ENCODE data around the gene FNBP1L.
A peak's percentile ranks its signal among the peaks of the same experiment; 100 is the strongest.

FNBP1L gene

DNA sequence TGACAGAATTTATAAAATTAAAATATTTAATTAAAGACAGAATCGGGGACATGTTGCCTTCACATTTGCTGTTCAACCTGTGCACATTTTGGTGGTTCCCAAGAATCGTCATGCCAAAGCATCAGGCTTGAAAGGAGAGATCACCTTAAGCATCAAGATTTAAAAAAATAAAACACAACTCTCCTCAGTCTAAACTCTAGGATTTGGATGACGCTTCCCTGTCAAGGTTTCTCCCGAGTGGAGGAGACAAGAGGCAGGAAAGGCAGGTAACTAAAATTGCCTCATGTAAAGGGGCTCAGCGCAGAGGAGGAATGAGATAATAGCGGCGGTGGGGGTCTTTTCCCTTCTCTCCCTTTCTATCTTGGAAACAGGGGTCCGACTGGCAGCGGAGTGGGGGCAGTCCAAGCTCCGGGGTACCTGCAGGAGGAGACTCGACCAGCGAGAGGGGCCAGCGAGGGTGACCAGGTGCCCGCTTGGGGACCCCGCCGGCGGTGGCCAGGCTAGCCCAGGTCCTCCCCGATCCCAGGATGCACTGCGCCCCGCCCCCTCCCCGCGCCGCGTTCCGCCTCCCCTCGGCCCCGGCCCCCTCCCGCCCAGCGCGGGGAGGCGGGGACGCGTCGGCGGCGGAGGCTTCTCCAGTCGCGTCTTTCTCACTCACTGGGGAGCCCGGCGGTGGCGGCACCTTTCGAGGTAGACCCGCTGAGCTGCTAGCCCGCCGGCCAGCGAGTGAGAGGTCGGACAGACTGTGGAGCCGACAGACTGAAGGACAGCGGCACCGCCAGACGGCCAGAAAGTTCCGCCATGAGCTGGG is at the start of gene FNBP1L:
TSS of gene FNBP1L (plus strand) at position 638 of the 811 bp plus-strand sequence. CDS start at position 802, 164 bp downstream.
- peak within 1 kb of the TSS; percentile 61 for H3K9ac ChIP-seq (ENCODE audit: low read length)

DNA sequence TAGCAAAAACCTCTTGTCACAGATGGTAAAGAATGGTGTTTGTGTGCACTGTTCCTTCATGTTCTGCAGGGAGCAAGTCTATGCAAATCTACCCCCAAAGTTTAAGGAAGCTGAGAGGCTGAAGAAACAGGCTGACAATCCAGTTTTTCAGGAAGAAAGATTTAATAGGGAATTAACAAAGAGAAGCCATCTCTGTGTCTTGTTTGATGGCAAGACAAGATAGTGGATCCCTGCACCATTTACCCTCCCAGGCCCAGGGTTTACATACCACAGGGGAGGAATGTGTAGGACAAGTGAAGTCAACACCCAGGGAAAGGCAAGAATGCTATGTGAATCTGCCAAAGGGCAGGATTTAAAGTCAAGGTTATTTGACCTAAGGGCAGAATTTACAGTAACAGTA is 48.1 kb upstream of the FNBP1L start:
- Histone ChIP-seq H4K20me1 (ENCODE audit: insufficient read depth, low read length) (no peaks in the 10 kb centered on the region), H3K9me3 (ENCODE audit: low read length) (no peaks in the 10 kb centered on the region), H3K9me2 (ENCODE audit: low read depth, low read length) (no peaks in the 10 kb centered on the region), H3K4me2 (ENCODE audit: low read length) (no peak overlapping the region), H3K79me2 (ENCODE audit: insufficient read depth, low read length) (no peaks in the 10 kb centered on the region), H3K36me3 (ENCODE audit: insufficient read depth, low read length) (no peaks in the 10 kb centered on the region), H3F3A (ENCODE audit: insufficient read depth, low read length) (no peaks in the 10 kb centered on the region), H2AFZ (ENCODE audit: low read length) (no peak overlapping the region), H3K9ac (ENCODE audit: low read length) (no peak overlapping the region), H3K4me1 (ENCODE audit: insufficient read depth, low read length, severe bottlenecking) (no peaks in the 10 kb centered on the region), H3K27ac (ENCODE audit: low read depth, low read length, poor library complexity, severe bottlenecking) (no peak overlapping the region), H3K27me3 (ENCODE audit: insufficient read depth, low read length) (no peaks in the 10 kb centered on the region), H3K4me3 (ENCODE audit: low read depth, low read length, poor library complexity, severe bottlenecking) (no peak overlapping the region)
- no peak for TF ChIP-seq EZH2 (IDR thresholded peaks at IDR 0.05; ENCODE audit: borderline replicate concordance, low read length)
- TF ChIP-seq, protein P1, sequence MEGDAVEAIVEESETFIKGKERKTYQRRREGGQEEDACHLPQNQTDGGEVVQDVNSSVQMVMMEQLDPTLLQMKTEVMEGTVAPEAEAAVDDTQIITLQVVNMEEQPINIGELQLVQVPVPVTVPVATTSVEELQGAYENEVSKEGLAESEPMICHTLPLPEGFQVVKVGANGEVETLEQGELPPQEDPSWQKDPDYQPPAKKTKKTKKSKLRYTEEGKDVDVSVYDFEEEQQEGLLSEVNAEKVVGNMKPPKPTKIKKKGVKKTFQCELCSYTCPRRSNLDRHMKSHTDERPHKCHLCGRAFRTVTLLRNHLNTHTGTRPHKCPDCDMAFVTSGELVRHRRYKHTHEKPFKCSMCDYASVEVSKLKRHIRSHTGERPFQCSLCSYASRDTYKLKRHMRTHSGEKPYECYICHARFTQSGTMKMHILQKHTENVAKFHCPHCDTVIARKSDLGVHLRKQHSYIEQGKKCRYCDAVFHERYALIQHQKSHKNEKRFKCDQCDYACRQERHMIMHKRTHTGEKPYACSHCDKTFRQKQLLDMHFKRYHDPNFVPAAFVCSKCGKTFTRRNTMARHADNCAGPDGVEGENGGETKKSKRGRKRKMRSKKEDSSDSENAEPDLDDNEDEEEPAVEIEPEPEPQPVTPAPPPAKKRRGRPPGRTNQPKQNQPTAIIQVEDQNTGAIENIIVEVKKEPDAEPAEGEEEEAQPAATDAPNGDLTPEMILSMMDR (IDR thresholded peaks at IDR 0.05; ENCODE audit: low read length): no peak

More for the DNA sequence above, at the start of gene FNBP1L:
- no peaks in the 10 kb centered on the region for H4K20me1 ChIP-seq (ENCODE audit: insufficient read depth, low read length)
- no peak within 1 kb of the TSS for H3K27ac ChIP-seq (ENCODE audit: low read depth, low read length, poor library complexity, severe bottlenecking)
- H3K36me3 ChIP-seq (ENCODE audit: insufficient read depth, low read length): no peaks in the 10 kb centered on the region
- peaks cover 5% of the 10 kb centered on the region; the same call in 1 of the 2 replicates for H3K27me3 ChIP-seq (ENCODE audit: insufficient read depth, low read length)
- H3K79me2 ChIP-seq (ENCODE audit: insufficient read depth, low read length): no peaks in the 10 kb centered on the region
- H3K4me3 ChIP-seq (ENCODE audit: low read depth, low read length, poor library complexity, severe bottlenecking): peak within 1 kb of the TSS; percentile 70
- peak within 1 kb of the TSS; percentile 90 for H3K4me2 ChIP-seq (ENCODE audit: low read length)
- no peaks in the 10 kb centered on the region for H3K9me2 ChIP-seq (ENCODE audit: low read depth, low read length)
- no peaks in the 10 kb centered on the region for H3F3A ChIP-seq (ENCODE audit: insufficient read depth, low read length)
- no peak for TF ChIP-seq EZH2 (IDR thresholded peaks at IDR 0.05; ENCODE audit: borderline replicate concordance, low read length)
- TF ChIP-seq, protein P1 (IDR thresholded peaks at IDR 0.05; ENCODE audit: low read length): no peak
- peaks cover 13% of the 10 kb centered on the region for H3K4me1 ChIP-seq (ENCODE audit: insufficient read depth, low read length, severe bottlenecking)
- no peak within 1 kb of the TSS for H2AFZ ChIP-seq (ENCODE audit: low read length)
- no peaks in the 10 kb centered on the region for H3K9me3 ChIP-seq (ENCODE audit: low read length)

GRCh38 chr1:93408203-93408602 is 39.7 kb upstream of the FNBP1L start:
- Histone ChIP-seq H3K27me3 (ENCODE audit: insufficient read depth, low read length) (no peaks in the 10 kb centered on the region), H3K79me2 (ENCODE audit: insufficient read depth, low read length) (no peaks in the 10 kb centered on the region), H3K4me3 (ENCODE audit: low read depth, low read length, poor library complexity, severe bottlenecking) (no peak overlapping the region), H4K20me1 (ENCODE audit: insufficient read depth, low read length) (no peaks in the 10 kb centered on the region), H3K9me3 (ENCODE audit: low read length) (no peaks in the 10 kb centered on the region), H3K9ac (ENCODE audit: low read length) (no peak overlapping the region), H3F3A (ENCODE audit: insufficient read depth, low read length) (no peaks in the 10 kb centered on the region), H3K27ac (ENCODE audit: low read depth, low read length, poor library complexity, severe bottlenecking) (no peak overlapping the region), H3K4me2 (ENCODE audit: low read length) (no peak overlapping the region), H3K4me1 (ENCODE audit: insufficient read depth, low read length, severe bottlenecking) (no peaks in the 10 kb centered on the region), H3K36me3 (ENCODE audit: insufficient read depth, low read length) (no peaks in the 10 kb centered on the region), H3K9me2 (ENCODE audit: low read depth, low read length) (no peaks in the 10 kb centered on the region), H2AFZ (ENCODE audit: low read length) (no peak overlapping the region)
- TF ChIP-seq EZH2 (IDR thresholded peaks at IDR 0.05; ENCODE audit: borderline replicate concordance, low read length): no peak
- TF ChIP-seq, protein P1 (IDR thresholded peaks at IDR 0.05; ENCODE audit: low read length): no peak
